ENCODE results near the gene TANGO6. TPM values are rescaled to one million over a fixed set of nuclear protein-coding genes. Genes with fewer than 3 reads are reported as not detected.

TANGO6 gene
- total RNA-seq, 2 experiments from 2014 or later = 25.2 to 30.5 TPM

GRCh38 chr16:68915589-68915988 lies 72.3 kb downstream of the TANGO6 start:
- DNase-seq = no peak
- Mint-ChIP-seq H3K36me3 (peaks cover 6% of the 10 kb centered on the region), H3K27ac (no peak overlapping the region), H3K4me1 (no peaks in the 10 kb centered on the region), H3K9me3 (no peaks in the 10 kb centered on the region), H3K4me3 (no peak overlapping the region), H3K27me3 (no peaks in the 10 kb centered on the region)

- Mint-ChIP-seq H3K4me1 (no peaks in the 10 kb centered on the region), H3K36me3 (peaks cover 11% of the 10 kb centered on the region), H3K27me3 (no peaks in the 10 kb centered on the region), H3K4me3 (no peak overlapping the region), H3K9me3 (no peaks in the 10 kb centered on the region), H3K27ac (no peak overlapping the region)
- no peak for DNase-seq
These were observed 74.2 kb downstream of the TANGO6 start for GRCh38 chr16:68917541-68917940.

GRCh38 chr16:68920349-68920748 lies 77.0 kb downstream of the TANGO6 start:
- no peaks in the 10 kb centered on the region for H3K27me3 Mint-ChIP-seq

GRCh38 chr16:68921637-68922036 lies 78.3 kb downstream of the TANGO6 start:
- H3K4me1 Mint-ChIP-seq = no peaks in the 10 kb centered on the region
- no peak overlapping the region for H3K4me3 Mint-ChIP-seq
- H3K27ac Mint-ChIP-seq = no peak overlapping the region
- H3K9me3 Mint-ChIP-seq = no peaks in the 10 kb centered on the region
- DNase-seq = no peak
- H3K36me3 Mint-ChIP-seq = peaks cover 12% of the 10 kb centered on the region
- H3K27me3 Mint-ChIP-seq = no peaks in the 10 kb centered on the region

More at GRCh38 chr16:68920349-68920748, 77.0 kb downstream of the TANGO6 start:
- Mint-ChIP-seq H3K36me3 (peaks cover 12% of the 10 kb centered on the region), H3K9me3 (no peaks in the 10 kb centered on the region), H3K27ac (no peak overlapping the region), H3K4me3 (no peak overlapping the region), H3K4me1 (no peaks in the 10 kb centered on the region)
- DNase-seq = no peak

GRCh38 chr16:68923116-68923515 lies 79.8 kb downstream of the TANGO6 start:
- Mint-ChIP-seq H3K36me3 (peaks cover 24% of the 10 kb centered on the region), H3K4me3 (no peak overlapping the region), H3K4me1 (no peaks in the 10 kb centered on the region), H3K27me3 (no peaks in the 10 kb centered on the region), H3K9me3 (no peaks in the 10 kb centered on the region), H3K27ac (no peak overlapping the region)
- DNase-seq = no peak

- no peak overlapping the region for H3K4me3 Mint-ChIP-seq
- H3K27me3 Mint-ChIP-seq = no peaks in the 10 kb centered on the region
- DNase-seq = no peak
- no peaks in the 10 kb centered on the region for H3K4me1 Mint-ChIP-seq
- no peaks in the 10 kb centered on the region for H3K9me3 Mint-ChIP-seq
- peaks cover 35% of the 10 kb centered on the region for H3K36me3 Mint-ChIP-seq
- no peak overlapping the region for H3K27ac Mint-ChIP-seq
These were observed 83.7 kb downstream of the TANGO6 start for GRCh38 chr16:68927018-68927417.

- Mint-ChIP-seq H3K9me3 (no peaks in the 10 kb centered on the region), H3K36me3 (peaks cover 44% of the 10 kb centered on the region), H3K4me1 (no peaks in the 10 kb centered on the region)
These were observed 87.9 kb downstream of the TANGO6 start for GRCh38 chr16:68931196-68931595.

GRCh38 chr16:68934402-68934801 lies 91.1 kb downstream of the TANGO6 start:
- peaks cover 29% of the 10 kb centered on the region for H3K36me3 Mint-ChIP-seq
- H3K9me3 Mint-ChIP-seq = no peaks in the 10 kb centered on the region
- no peak overlapping the region for H3K4me3 Mint-ChIP-seq
- no peaks in the 10 kb centered on the region for H3K4me1 Mint-ChIP-seq
- H3K27ac Mint-ChIP-seq = no peak overlapping the region
- DNase-seq = no peak
- no peaks in the 10 kb centered on the region for H3K27me3 Mint-ChIP-seq

More at GRCh38 chr16:68931196-68931595, 87.9 kb downstream of the TANGO6 start:
- no peak overlapping the region for H3K4me3 Mint-ChIP-seq
- DNase-seq = no peak
- no peak overlapping the region for H3K27ac Mint-ChIP-seq
- no peaks in the 10 kb centered on the region for H3K27me3 Mint-ChIP-seq

- Mint-ChIP-seq H3K36me3 (peaks cover 27% of the 10 kb centered on the region), H3K4me1 (no peaks in the 10 kb centered on the region), H3K27ac (no peak overlapping the region), H3K4me3 (no peak overlapping the region), H3K27me3 (no peaks in the 10 kb centered on the region), H3K9me3 (no peaks in the 10 kb centered on the region)
- no peak for DNase-seq
These were observed 91.7 kb downstream of the TANGO6 start for GRCh38 chr16:68935008-68935407.

- H3K36me3 Mint-ChIP-seq = peaks cover 21% of the 10 kb centered on the region
- no peak for DNase-seq
- H3K9me3 Mint-ChIP-seq = no peaks in the 10 kb centered on the region
- H3K4me3 Mint-ChIP-seq = no peak overlapping the region
- H3K27me3 Mint-ChIP-seq = no peaks in the 10 kb centered on the region
- no peaks in the 10 kb centered on the region for H3K4me1 Mint-ChIP-seq
- H3K27ac Mint-ChIP-seq = no peak overlapping the region
These were observed 93.7 kb downstream of the TANGO6 start for GRCh38 chr16:68936736-68937631.

GRCh38 chr16:68939692-68940320 lies 96.5 kb downstream of the TANGO6 start:
- Mint-ChIP-seq H3K4me3 (no peak overlapping the region), H3K36me3 (peaks cover 30% of the 10 kb centered on the region), H3K27ac (no peak overlapping the region), H3K9me3 (peaks cover 8% of the 10 kb centered on the region), H3K4me1 (no peaks in the 10 kb centered on the region), H3K27me3 (no peaks in the 10 kb centered on the region)
- DNase-seq = no peak

GRCh38 chr16:68940816-68941215 lies 97.5 kb downstream of the TANGO6 start:
- H3K4me3 Mint-ChIP-seq = no peak overlapping the region
- H3K9me3 Mint-ChIP-seq = peaks cover 10% of the 10 kb centered on the region
- H3K27ac Mint-ChIP-seq = no peak overlapping the region
- no peak for DNase-seq
- no peaks in the 10 kb centered on the region for H3K27me3 Mint-ChIP-seq
- H3K4me1 Mint-ChIP-seq = no peaks in the 10 kb centered on the region
- peaks cover 39% of the 10 kb centered on the region for H3K36me3 Mint-ChIP-seq

GRCh38 chr16:68943961-68944360 lies 100.6 kb downstream of the TANGO6 start:
- no peak overlapping the region for H3K27ac Mint-ChIP-seq
- no peak for DNase-seq
- peaks cover 44% of the 10 kb centered on the region for H3K36me3 Mint-ChIP-seq
- H3K4me3 Mint-ChIP-seq = no peak overlapping the region
- no peaks in the 10 kb centered on the region for H3K27me3 Mint-ChIP-seq
- no peaks in the 10 kb centered on the region for H3K4me1 Mint-ChIP-seq
- peaks cover 10% of the 10 kb centered on the region for H3K9me3 Mint-ChIP-seq

- Mint-ChIP-seq H3K4me1 (no peaks in the 10 kb centered on the region), H3K27ac (no peak overlapping the region), H3K4me3 (no peak overlapping the region), H3K36me3 (peaks cover 33% of the 10 kb centered on the region), H3K9me3 (peaks cover 10% of the 10 kb centered on the region), H3K27me3 (no peaks in the 10 kb centered on the region)
- no peak for DNase-seq
These were observed 105.0 kb downstream of the TANGO6 start for GRCh38 chr16:68948230-68948910.

Data from activated naive CD8-positive, alpha-beta T cell treated with anti-CD3 and anti-CD28 coated beads for 36 hours (primary cell).